C4-2B (cell line): Measurements from ENCODE around the gene CACNA2D1.

ENCODE experiments used
- CTCF ChIP-seq: fragments of 450-650 bp; conservative IDR thresholded peaks from 2 replicates; pipeline ENCODE4 v1.5.1; 2017; ENCODE audit warnings: mild to moderate bottlenecking
- ZFX ChIP-seq: fragments of 450-650 bp; IDR thresholded peaks from 2 replicates; pipeline ENCODE4 v1.6.1; 2017

- no peak for TF ChIP-seq CTCF
- TF ChIP-seq ZFX: no peak
Observed at GRCh38 chr7:82413237-82413636, 30.3 kb downstream of the CACNA2D1 start.
